ENCODE results near the gene CACNG3. TPM values are rescaled to one million over a fixed set of nuclear protein-coding genes. Genes with fewer than 3 reads are reported as not detected.
"Not testable (repeated sequence)": the region's sequence is repeated elsewhere in the genome, so short reads cannot be mapped to it uniquely, and the experiment has no call there.

The CACNG3 gene
- total RNA-seq, 2 donors from 2014 or later = not detected

DNA sequence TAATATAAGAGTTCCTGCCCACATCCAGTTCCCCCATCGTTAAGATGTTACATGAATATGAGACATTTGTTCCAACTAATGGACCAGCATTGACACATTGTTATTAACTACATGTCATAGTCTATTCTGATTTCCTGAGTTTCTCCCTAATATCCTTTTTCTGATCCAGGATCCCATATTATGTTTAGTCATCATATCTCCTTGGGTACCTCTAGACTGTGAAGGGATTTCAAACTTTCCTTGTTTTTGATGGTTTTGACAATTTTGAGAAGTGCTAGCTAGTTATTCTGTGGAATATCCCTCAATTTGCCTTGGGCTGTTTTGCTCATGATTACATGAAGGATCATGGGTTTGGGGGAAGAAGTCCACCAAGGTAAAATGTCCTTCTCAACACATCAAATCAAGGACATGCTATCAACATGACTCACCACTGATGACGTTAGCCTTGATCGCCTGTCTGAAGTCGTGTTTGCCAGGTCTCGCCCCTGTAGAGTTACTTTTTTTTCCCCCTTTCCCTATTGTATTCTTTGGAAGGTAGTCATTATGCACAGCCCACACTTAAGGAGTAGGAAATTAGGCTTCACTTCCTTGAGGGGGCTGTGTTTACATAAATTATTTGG, 42.5 kb downstream of the CACNG3 start:
- no peaks in the 10 kb centered on the region for H3K36me3 Mint-ChIP-seq (ENCODE audit: low read depth)
- Histone ChIP-seq H3K36me3 (ENCODE audit: control insufficient read depth, insufficient read depth, low read length) (no peaks in the 10 kb centered on the region), H3K9ac (ENCODE audit: extremely low read depth, low read length, poor library complexity, severe bottlenecking) (no peak overlapping the region), H3K27ac (ENCODE audit: low read depth, low read length) (no peak overlapping the region), H3K9me3 (ENCODE audit: control insufficient read depth, low read length) (peaks cover 10% of the 10 kb centered on the region), H3K27me3 (ENCODE audit: control insufficient read depth, insufficient read depth, low read length, poor library complexity, severe bottlenecking) (no peaks in the 10 kb centered on the region), H3K4me3 (ENCODE audit: low read length) (no peak overlapping the region), H3K4me1 (ENCODE audit: control insufficient read depth, insufficient read depth, low read length) (peaks cover 3% of the 10 kb centered on the region)
- DNase-seq = no peak
- H3K4me1 Mint-ChIP-seq = peaks cover 2% of the 10 kb centered on the region
- H3K27ac Mint-ChIP-seq = no peak overlapping the region
- H3K9me3 Mint-ChIP-seq = peaks cover 5% of the 10 kb centered on the region
- TF ChIP-seq, protein P1, sequence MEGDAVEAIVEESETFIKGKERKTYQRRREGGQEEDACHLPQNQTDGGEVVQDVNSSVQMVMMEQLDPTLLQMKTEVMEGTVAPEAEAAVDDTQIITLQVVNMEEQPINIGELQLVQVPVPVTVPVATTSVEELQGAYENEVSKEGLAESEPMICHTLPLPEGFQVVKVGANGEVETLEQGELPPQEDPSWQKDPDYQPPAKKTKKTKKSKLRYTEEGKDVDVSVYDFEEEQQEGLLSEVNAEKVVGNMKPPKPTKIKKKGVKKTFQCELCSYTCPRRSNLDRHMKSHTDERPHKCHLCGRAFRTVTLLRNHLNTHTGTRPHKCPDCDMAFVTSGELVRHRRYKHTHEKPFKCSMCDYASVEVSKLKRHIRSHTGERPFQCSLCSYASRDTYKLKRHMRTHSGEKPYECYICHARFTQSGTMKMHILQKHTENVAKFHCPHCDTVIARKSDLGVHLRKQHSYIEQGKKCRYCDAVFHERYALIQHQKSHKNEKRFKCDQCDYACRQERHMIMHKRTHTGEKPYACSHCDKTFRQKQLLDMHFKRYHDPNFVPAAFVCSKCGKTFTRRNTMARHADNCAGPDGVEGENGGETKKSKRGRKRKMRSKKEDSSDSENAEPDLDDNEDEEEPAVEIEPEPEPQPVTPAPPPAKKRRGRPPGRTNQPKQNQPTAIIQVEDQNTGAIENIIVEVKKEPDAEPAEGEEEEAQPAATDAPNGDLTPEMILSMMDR (conservative IDR thresholded peaks at IDR 0.05) = no peak
- WGBS, 2 experiments (ENCODE audit: insufficient coverage in 1 of 2, insufficient read length in 1 of 2) = 87 to 100% methylated on average over 3 to 5 of the region's 5 CpGs
- H3K27me3 Mint-ChIP-seq (ENCODE audit: insufficient read depth) = peaks cover 10% of the 10 kb centered on the region
- H3K4me3 Mint-ChIP-seq = no peak overlapping the region

DNA sequence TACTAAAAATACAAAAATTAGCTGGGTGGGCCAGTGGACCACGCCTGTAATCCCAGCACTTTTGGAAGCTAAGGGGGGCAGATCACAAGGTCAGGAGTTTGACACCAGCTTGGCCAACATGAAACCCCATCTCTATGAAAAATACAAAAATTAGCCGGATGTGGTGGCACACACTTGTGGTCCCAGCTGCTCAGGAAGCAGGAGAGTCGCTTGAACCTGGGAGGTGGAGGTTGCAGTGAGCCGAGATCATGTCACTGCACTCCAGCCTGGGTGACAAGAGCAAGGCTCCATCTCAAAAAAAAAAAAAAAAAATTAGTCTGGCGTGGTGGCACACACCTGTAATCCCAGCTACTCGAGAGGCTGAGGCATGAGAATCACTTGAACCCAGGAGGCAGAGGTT, 44.6 kb downstream of the CACNG3 start:
- not testable (repeated sequence) for H3K4me1 Mint-ChIP-seq; H3K4me1 ChIP-seq (ENCODE audit: control insufficient read depth, insufficient read depth, low read length); H3K27me3 ChIP-seq (ENCODE audit: control insufficient read depth, insufficient read depth, low read length, poor library complexity, severe bottlenecking); H3K27ac ChIP-seq (ENCODE audit: low read depth, low read length); DNase-seq; H3K9me3 Mint-ChIP-seq; H3K36me3 ChIP-seq (ENCODE audit: control insufficient read depth, insufficient read depth, low read length); H3K4me3 ChIP-seq (ENCODE audit: low read length); H3K27ac Mint-ChIP-seq; H3K9ac ChIP-seq (ENCODE audit: extremely low read depth, low read length, poor library complexity, severe bottlenecking); H3K27me3 Mint-ChIP-seq (ENCODE audit: insufficient read depth); H3K36me3 Mint-ChIP-seq (ENCODE audit: low read depth); H3K4me3 Mint-ChIP-seq
- 92 to 93% methylated on average over 3 to 6 of the region's 6 CpGs for WGBS, 2 experiments (ENCODE audit: insufficient coverage in 1 of 2, insufficient read length in 1 of 2)
- H3K9me3 ChIP-seq (ENCODE audit: control insufficient read depth, low read length) = peaks cover 10% of the 10 kb centered on the region

DNA sequence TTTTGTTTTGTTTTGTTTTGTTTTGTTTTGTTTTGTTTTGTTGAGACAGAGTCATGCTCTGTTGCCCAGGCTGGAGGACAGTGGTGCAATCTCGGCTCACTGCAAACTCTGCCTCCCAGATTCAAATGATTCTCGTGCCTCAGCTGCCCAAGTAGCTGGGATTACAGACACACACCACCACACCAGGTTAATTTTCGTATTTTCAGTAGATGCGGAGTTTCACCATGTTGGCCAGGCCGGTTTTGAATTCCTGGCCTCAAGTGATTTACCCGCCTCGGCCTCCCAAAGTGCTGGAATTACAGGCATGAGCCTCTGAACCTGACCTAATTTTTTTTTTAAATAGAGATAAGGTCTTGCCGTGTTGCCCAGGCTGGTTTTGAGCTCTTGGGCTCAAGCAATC, 46.5 kb downstream of the CACNG3 start:
- Histone ChIP-seq H3K4me1 (ENCODE audit: control insufficient read depth, insufficient read depth, low read length) (no peaks in the 10 kb centered on the region), H3K36me3 (ENCODE audit: control insufficient read depth, insufficient read depth, low read length) (no peaks in the 10 kb centered on the region), H3K27ac (ENCODE audit: low read depth, low read length) (no peak overlapping the region), H3K9me3 (ENCODE audit: control insufficient read depth, low read length) (peaks cover 10% of the 10 kb centered on the region), H3K4me3 (ENCODE audit: low read length) (no peak overlapping the region), H3K27me3 (ENCODE audit: control insufficient read depth, insufficient read depth, low read length, poor library complexity, severe bottlenecking) (no peaks in the 10 kb centered on the region), H3K9ac (ENCODE audit: extremely low read depth, low read length, poor library complexity, severe bottlenecking) (no peak overlapping the region)
- no peak for DNase-seq
- Mint-ChIP-seq H3K4me3 (no peak overlapping the region), H3K36me3 (ENCODE audit: low read depth) (no peaks in the 10 kb centered on the region), H3K27me3 (ENCODE audit: insufficient read depth) (peaks cover 8% of the 10 kb centered on the region), H3K9me3 (peaks cover 5% of the 10 kb centered on the region), H3K27ac (no peak overlapping the region), H3K4me1 (no peaks in the 10 kb centered on the region)
- TF ChIP-seq, protein P1 (conservative IDR thresholded peaks at IDR 0.05) = no peak
- 89 to 90% methylated on average over 7 to 8 of the region's 8 CpGs for WGBS, 2 experiments (ENCODE audit: insufficient coverage in 1 of 2, insufficient read length in 1 of 2)

DNA sequence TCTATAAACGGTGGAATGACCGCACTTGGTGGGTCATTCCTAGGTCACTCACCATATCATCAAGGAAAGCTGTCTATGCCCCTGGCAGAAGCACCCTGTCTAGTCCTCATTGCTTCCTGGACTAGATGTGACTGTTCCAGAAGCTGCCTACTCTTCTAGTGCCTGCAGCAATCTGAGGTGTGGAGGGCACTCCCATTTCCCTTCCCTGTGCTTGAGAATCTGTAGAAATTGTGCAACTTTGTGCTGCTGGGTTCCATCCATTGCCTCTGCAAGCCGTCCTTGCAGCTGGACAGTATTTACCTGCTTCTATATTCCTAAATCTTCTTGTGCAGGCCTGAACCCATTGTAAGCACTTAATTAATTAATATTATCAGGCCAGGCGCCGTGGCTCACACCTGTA, 52.1 kb downstream of the CACNG3 start:
- WGBS, 2 experiments (ENCODE audit: insufficient coverage in 1 of 2, insufficient read length in 1 of 2) = 67 to 79% methylated on average over 3 to 5 of the region's 5 CpGs
- DNase-seq = no peak
- H3K4me1 ChIP-seq (ENCODE audit: control insufficient read depth, insufficient read depth, low read length) = no peaks in the 10 kb centered on the region
- H3K27ac Mint-ChIP-seq = no peak overlapping the region
- H3K27ac ChIP-seq (ENCODE audit: low read depth, low read length) = no peak overlapping the region
- H3K36me3 ChIP-seq (ENCODE audit: control insufficient read depth, insufficient read depth, low read length) = no peaks in the 10 kb centered on the region
- H3K4me3 Mint-ChIP-seq = no peak overlapping the region
- no peaks in the 10 kb centered on the region for H3K36me3 Mint-ChIP-seq (ENCODE audit: low read depth)
- no peaks in the 10 kb centered on the region for H3K9me3 ChIP-seq (ENCODE audit: control insufficient read depth, low read length)
- H3K4me3 ChIP-seq (ENCODE audit: low read length) = no peak overlapping the region
- H3K4me1 Mint-ChIP-seq = peaks cover 2% of the 10 kb centered on the region
- no peaks in the 10 kb centered on the region for H3K9me3 Mint-ChIP-seq
- peaks cover 6% of the 10 kb centered on the region for H3K27me3 Mint-ChIP-seq (ENCODE audit: insufficient read depth)
- no peaks in the 10 kb centered on the region for H3K27me3 ChIP-seq (ENCODE audit: control insufficient read depth, insufficient read depth, low read length, poor library complexity, severe bottlenecking)
- no peak overlapping the region for H3K9ac ChIP-seq (ENCODE audit: extremely low read depth, low read length, poor library complexity, severe bottlenecking)
- TF ChIP-seq, protein P1 (conservative IDR thresholded peaks at IDR 0.05) = no peak

All from endodermal cell (in vitro differentiated cells).